ENCODE data around the gene ABCA12. TPM values are rescaled to one million over a fixed set of nuclear protein-coding genes. Genes with fewer than 3 reads are reported as not detected.

ABCA12 gene
- total RNA-seq, 4 donors from 2014 or later: not detected

GRCh38 chr2:215022418-215022817 lies 116.0 kb downstream of the ABCA12 start:
- H3K27me3 ChIP-seq: no peaks in the 10 kb centered on the region
- WGBS: 21% methylated on average over 3 of the region's 3 CpGs
- intact Hi-C loops (cut with DNase I): no loop called here
- DNase-seq (ENCODE audit: extremely low spot score): no peak
- no peak overlapping the region for H3K27ac ChIP-seq (replicated peaks in 1 of 4)
- TF ChIP-seq POLR2A (IDR thresholded peaks at IDR 0.05; ENCODE audit: low read depth): no peak
- TF ChIP-seq EP300 (IDR thresholded peaks at IDR 0.05): no peak
- no peak for TF ChIP-seq CTCF (IDR thresholded peaks at IDR 0.05)
- TF ChIP-seq POLR2AphosphoS5 (IDR thresholded peaks at IDR 0.05): no peak
- no peaks in the 10 kb centered on the region for H3K36me3 ChIP-seq
- no peaks in the 10 kb centered on the region for H3K9me3 ChIP-seq
- no peak overlapping the region for H3K4me3 ChIP-seq
- H3K4me1 ChIP-seq: no peaks in the 10 kb centered on the region

GRCh38 chr2:215020283-215020682 lies 118.1 kb downstream of the ABCA12 start:
- WGBS: 49% methylated on average over 2 of the region's 2 CpGs

GRCh38 chr2:215019521-215020145 lies 118.8 kb downstream of the ABCA12 start:
- DNase-seq (ENCODE audit: extremely low spot score): no peak
- Histone ChIP-seq H3K27ac (replicated peaks in 1 of 4) (no peak overlapping the region), H3K36me3 (no peaks in the 10 kb centered on the region), H3K4me3 (no peak overlapping the region), H3K4me1 (no peaks in the 10 kb centered on the region), H3K27me3 (no peaks in the 10 kb centered on the region), H3K9me3 (no peaks in the 10 kb centered on the region)
- 95% methylated on average over 8 of the region's 8 CpGs for WGBS
- intact Hi-C loops (cut with DNase I): no loop called here
- TF ChIP-seq POLR2A (IDR thresholded peaks at IDR 0.05; ENCODE audit: low read depth): no peak
- TF ChIP-seq EP300 (IDR thresholded peaks at IDR 0.05): no peak
- no peak for TF ChIP-seq POLR2AphosphoS5 (IDR thresholded peaks at IDR 0.05)
- no peak for TF ChIP-seq CTCF (IDR thresholded peaks at IDR 0.05)

More at GRCh38 chr2:215020283-215020682, 118.1 kb downstream of the ABCA12 start:
- no peak for TF ChIP-seq POLR2AphosphoS5 (IDR thresholded peaks at IDR 0.05)
- TF ChIP-seq POLR2A (IDR thresholded peaks at IDR 0.05; ENCODE audit: low read depth): no peak
- TF ChIP-seq EP300 (IDR thresholded peaks at IDR 0.05): no peak
- TF ChIP-seq CTCF (IDR thresholded peaks at IDR 0.05): no peak
- no peaks in the 10 kb centered on the region for H3K4me1 ChIP-seq
- DNase-seq (ENCODE audit: extremely low spot score): no peak
- H3K9me3 ChIP-seq: no peaks in the 10 kb centered on the region
- H3K4me3 ChIP-seq: no peak overlapping the region
- no peak overlapping the region for H3K27ac ChIP-seq (replicated peaks in 1 of 4)
- no peaks in the 10 kb centered on the region for H3K27me3 ChIP-seq
- intact Hi-C loops (cut with DNase I): no loop called here
- no peaks in the 10 kb centered on the region for H3K36me3 ChIP-seq

GRCh38 chr2:215019085-215019484 lies 119.3 kb downstream of the ABCA12 start:
- intact Hi-C loops (cut with DNase I): no loop called here
- H3K27ac ChIP-seq (replicated peaks in 1 of 4): no peak overlapping the region
- H3K9me3 ChIP-seq: no peaks in the 10 kb centered on the region
- no peaks in the 10 kb centered on the region for H3K36me3 ChIP-seq
- TF ChIP-seq POLR2AphosphoS5 (IDR thresholded peaks at IDR 0.05): no peak
- no peak for TF ChIP-seq POLR2A (IDR thresholded peaks at IDR 0.05; ENCODE audit: low read depth)
- no peak for TF ChIP-seq EP300 (IDR thresholded peaks at IDR 0.05)
- TF ChIP-seq CTCF (IDR thresholded peaks at IDR 0.05): no peak
- no peaks in the 10 kb centered on the region for H3K27me3 ChIP-seq
- no peak for DNase-seq (ENCODE audit: extremely low spot score)
- H3K4me1 ChIP-seq: no peaks in the 10 kb centered on the region
- 90% methylated on average over 3 of the region's 3 CpGs for WGBS
- no peak overlapping the region for H3K4me3 ChIP-seq

- no peak overlapping the region for H3K27ac ChIP-seq (replicated peaks in 1 of 4)
- 76% methylated on average over 3 of the region's 3 CpGs for WGBS
- H3K36me3 ChIP-seq: no peaks in the 10 kb centered on the region
- no peaks in the 10 kb centered on the region for H3K4me1 ChIP-seq
- DNase-seq (ENCODE audit: extremely low spot score): no peak
- H3K4me3 ChIP-seq: no peak overlapping the region
- no peaks in the 10 kb centered on the region for H3K27me3 ChIP-seq
- TF ChIP-seq EP300 (IDR thresholded peaks at IDR 0.05) (no peak), POLR2AphosphoS5 (IDR thresholded peaks at IDR 0.05) (no peak), POLR2A (IDR thresholded peaks at IDR 0.05; ENCODE audit: low read depth) (no peak), CTCF (IDR thresholded peaks at IDR 0.05) (no peak)
- intact Hi-C loops (cut with DNase I): no loop called here
- H3K9me3 ChIP-seq: no peaks in the 10 kb centered on the region
These were observed 123.0 kb downstream of the ABCA12 start for GRCh38 chr2:215015421-215015820.

All from esophagus muscularis mucosa (tissue), 4 donors.